Aorta (tissue), 5 donors: ENCODE measurements around the gene SLC34A3. TPM values are rescaled to one million over a fixed set of nuclear protein-coding genes. Genes with fewer than 3 reads are reported as not detected.

Experiments used
- ATAC-seq: fragments of 200-7000 bp; cut with Tn5 transposase; one replicate; pipeline ENCODE4 v1.9.1; 2022; ENCODE audit warnings: moderate library complexity; ENCODE audit not compliant: low FRiP score
- DNase-seq, 2 donors: peaks; one replicate each; pipeline ENCODE4 v3.0.0-alpha.2; 2020
- H3K27ac ChIP-seq, 2 donors: one replicate each; pipeline ENCODE4 v1.5.1; 2013; ENCODE audit warnings: low read length in 2 of 2, mild to moderate bottlenecking in 2 of 2, moderate library complexity in 2 of 2, control low read depth in 1 of 2, inconsistent platforms in 1 of 2, low read depth in 1 of 2
- H3K27me3 ChIP-seq, 2 donors: one replicate each; pipeline ENCODE4 v1.6.1; 2013; ENCODE audit warnings: control low read depth in 1 of 2, low read length in 1 of 2, mild to moderate bottlenecking in 1 of 2, moderate library complexity in 1 of 2; ENCODE audit not compliant: insufficient read depth in 2 of 2, control insufficient read depth in 1 of 2
- H3K36me3 ChIP-seq, 2 donors: one replicate each; pipeline ENCODE4 v1.6.1; 2013; ENCODE audit warnings: control low read depth in 1 of 2, low read length in 1 of 2, mild to moderate bottlenecking in 1 of 2; ENCODE audit not compliant: insufficient read depth in 2 of 2, control insufficient read depth in 1 of 2
- H3K4me1 ChIP-seq, 2 donors: one replicate each; pipeline ENCODE4 v1.6.1; 2013; ENCODE audit warnings: low read length in 2 of 2, control low read depth in 1 of 2, mild to moderate bottlenecking in 1 of 2, moderate library complexity in 1 of 2; ENCODE audit not compliant: insufficient read depth in 2 of 2, control insufficient read depth in 1 of 2
- H3K4me3 ChIP-seq, 2 donors: one replicate each; pipeline ENCODE4 v1.5.1; 2013; ENCODE audit warnings: low read length in 2 of 2, control low read depth in 1 of 2, mild to moderate bottlenecking in 1 of 2
- H3K9me3 ChIP-seq: one replicate; pipeline ENCODE4 v1.6.1; 2013; ENCODE audit warnings: mild to moderate bottlenecking, low read length; ENCODE audit not compliant: control insufficient read depth
- WGBS, 2 donors: extraction: QIAGEN DNeasy Blood & Tissue Kit; methylation state at CpG; one replicate each; pipeline ENCODE4 v1.1.7; 2013; 5-methylcytosine and 5-hydroxymethylcytosine counted together
- intact Hi-C, 2 donors: fragments of 100-400 bp; cut with DNase I; formaldehyde crosslinking; loops; one replicate each; pipeline versions ENCODE4 v1.14.2 to v1.15.0; 2022
- polyA plus RNA-seq, 2 donors: library from polyadenylated mRNA; stranded (reverse); fragments of 200-250 nt; gene quantifications; one replicate each; pipeline ENCODE4 v1.2.3, GENCODE V29; 2013
- total RNA-seq, 2 donors: library from RNA; stranded (reverse); fragmentation: NEBNext Ultra II Directional; extraction: Animal tissue kit (Norgen Biotek cat#: 25700); gene quantifications; one replicate each; pipeline ENCODE4 v1.2.1, GENCODE V29; 2021
- donor health status: healthy with polysubstance abuse.
- donor health status: Bipolar disorder and iron deficiency.
- donor health status: DM: no; HTN: no; CAD: no.
- donor health status: DM: no; HTN: no; CAD: no.
- donor health status: DM: yes; HTN: yes; CAD: no.

The SLC34A3 gene
- total and polyA plus RNA-seq, 4 donors, result not detected

DNA sequence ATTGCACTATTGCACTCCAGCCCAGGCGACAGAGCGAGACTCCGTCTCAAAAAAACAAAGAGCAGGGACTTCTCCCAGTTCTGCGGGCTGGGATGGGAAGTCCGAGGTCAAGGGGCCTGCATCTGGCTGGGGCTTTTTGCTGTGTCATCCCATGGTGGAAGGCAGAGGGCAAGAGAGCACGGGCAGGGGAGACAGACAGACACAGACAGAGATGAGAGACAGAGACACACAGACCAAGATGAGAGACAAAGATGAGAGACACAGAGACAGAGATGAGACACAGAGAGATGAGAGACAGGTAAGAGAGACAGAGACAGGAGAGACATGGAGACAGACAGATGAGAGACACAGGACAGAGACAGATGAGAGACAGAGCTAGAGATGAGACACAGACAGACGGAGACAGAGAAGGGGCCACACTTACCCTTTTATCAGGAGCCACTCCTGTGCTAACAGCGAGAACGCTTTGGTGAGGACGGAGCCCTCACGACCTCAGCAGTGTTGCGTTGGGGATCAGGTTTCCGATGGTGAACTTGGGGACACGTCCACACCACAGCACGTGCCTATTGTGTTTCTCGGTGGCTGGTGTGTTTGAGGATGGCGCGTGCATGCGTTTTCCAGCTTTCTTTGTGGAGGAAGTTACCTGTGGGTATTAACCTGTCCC, 38.0 kb downstream of the SLC34A3 start:
- DNase-seq, result no peak
- 74 to 75% methylated on average over 19 of the region's 19 CpGs for WGBS, 2 donors
- intact Hi-C loops, result no loop called here
- H3K4me1 ChIP-seq, result peaks cover 2 to 4% of the 10 kb centered on the region in 2 donors
- peak overlapping the region; percentile 46 to 68 for H3K27ac ChIP-seq
- peaks cover 0 to 2% of the 10 kb centered on the region in 2 donors for H3K36me3 ChIP-seq
- H3K4me3 ChIP-seq, result no peak overlapping the region
- no peaks in the 10 kb centered on the region for H3K27me3 ChIP-seq
- ATAC-seq, result no peak
- H3K9me3 ChIP-seq, result no peaks in the 10 kb centered on the region

DNA sequence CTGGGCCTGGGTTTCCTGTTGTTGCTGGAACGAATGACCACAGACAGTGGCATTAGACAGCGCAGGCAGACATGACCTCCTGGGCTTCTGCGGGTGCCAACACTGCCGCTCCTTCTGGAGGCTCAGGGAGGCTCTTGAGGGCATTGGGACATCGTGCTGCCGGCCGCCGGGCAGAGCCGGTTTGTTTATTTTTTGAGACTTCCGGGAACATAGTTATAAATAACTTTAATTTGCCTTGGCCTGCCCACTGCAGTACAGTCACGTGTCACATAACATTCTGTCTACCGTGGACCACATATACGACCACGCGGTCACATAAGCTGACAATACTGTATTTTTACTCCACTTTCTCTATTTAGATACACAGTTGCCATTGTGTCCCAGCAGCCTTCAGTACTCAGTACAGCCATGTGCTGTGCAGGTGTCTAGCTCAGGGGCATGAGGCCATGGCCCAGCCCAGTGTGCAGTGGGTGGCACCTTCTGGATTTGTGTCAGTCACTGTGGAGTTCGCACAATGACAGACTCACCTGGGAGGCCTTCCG, 38.6 kb downstream of the SLC34A3 start:
- WGBS, 2 donors, result 11 to 13% methylated on average over 17 of the region's 17 CpGs
- H3K27me3 ChIP-seq, result no peaks in the 10 kb centered on the region
- H3K36me3 ChIP-seq, result peaks cover 0 to 2% of the 10 kb centered on the region in 2 donors
- no peak overlapping the region for H3K4me3 ChIP-seq
- H3K9me3 ChIP-seq, result no peaks in the 10 kb centered on the region
- ATAC-seq, result peak; percentile 70
- H3K27ac ChIP-seq, result peak overlapping the region; percentile 46 to 68
- DNase-seq, result peak; percentile 67 to 85
- intact Hi-C loops, result no loop called here
- H3K4me1 ChIP-seq, result peaks cover 2 to 4% of the 10 kb centered on the region in 2 donors

DNA sequence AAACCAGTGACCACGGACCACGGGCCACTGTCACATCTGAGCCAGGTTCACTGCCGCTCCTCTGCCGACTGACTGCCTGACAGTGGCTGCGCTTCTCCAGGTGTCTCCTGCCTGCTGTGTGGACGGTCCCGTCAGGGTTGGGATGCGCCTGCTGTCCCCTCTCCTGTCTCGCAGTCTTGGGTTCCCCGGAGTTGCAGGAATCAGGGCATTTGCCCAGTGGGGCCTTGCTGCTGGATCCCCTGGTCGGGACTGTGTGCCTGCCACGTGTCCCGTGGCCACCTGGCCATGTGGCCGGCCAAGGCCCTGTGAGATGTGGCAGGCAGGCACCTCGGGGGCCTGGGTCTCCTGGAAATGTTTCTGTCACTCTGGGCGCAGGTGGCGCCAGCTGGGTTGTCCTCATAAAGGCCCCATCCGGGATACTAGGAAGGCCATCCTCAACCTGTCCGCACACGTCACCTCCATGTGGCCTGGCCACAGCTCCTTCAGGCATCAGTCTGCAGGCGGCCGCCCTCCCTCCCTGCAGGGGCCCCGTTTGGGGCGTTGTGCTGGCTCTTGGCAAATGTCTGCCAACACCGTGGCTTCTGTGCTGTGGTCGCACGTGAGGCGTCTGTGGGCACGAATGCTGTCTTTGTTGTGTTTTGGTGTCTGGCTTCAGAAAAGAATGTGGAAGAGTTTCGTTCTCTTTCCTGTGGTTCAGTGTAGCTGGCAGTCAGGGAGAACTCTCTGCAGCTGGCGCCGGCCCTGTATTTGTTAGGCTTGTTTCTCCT, 40.4 kb downstream of the SLC34A3 start:
- intact Hi-C loops, result no loop called here
- peak in 1 of 2 donors; percentile 76 for DNase-seq
- H3K9me3 ChIP-seq, result no peaks in the 10 kb centered on the region
- H3K27me3 ChIP-seq, result no peaks in the 10 kb centered on the region
- ATAC-seq, result no peak
- H3K27ac ChIP-seq, result peak overlapping the region in 1 of 2 donors; percentile 13
- H3K4me1 ChIP-seq, result peaks cover 2 to 4% of the 10 kb centered on the region in 2 donors
- no peaks in the 10 kb centered on the region for H3K36me3 ChIP-seq
- no peak overlapping the region for H3K4me3 ChIP-seq
- WGBS, 2 donors, result 61% methylated on average over 32 of the region's 32 CpGs

DNA sequence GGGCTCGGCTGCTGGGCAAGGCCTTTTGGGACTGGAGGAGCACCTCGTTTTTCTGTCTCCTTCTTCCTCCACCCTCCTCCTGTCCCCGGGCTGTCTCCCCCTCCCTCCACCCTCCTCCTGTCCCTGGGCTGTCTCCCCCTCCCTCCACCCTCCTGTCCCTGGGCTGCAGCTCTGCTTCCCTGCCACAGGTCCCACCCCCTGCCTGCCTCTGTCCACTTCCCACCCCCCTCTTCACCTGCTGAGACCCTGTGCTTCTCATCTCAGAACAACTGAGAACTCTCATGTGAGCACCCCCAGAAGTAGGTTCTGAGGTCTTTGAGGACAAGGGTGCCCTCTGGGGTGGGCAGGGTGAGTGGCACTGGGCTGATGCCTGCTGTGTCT, 41.0 kb downstream of the SLC34A3 start:
- no peaks in the 10 kb centered on the region for H3K9me3 ChIP-seq
- DNase-seq, result no peak
- no peak overlapping the region for H3K4me3 ChIP-seq
- no peaks in the 10 kb centered on the region for H3K36me3 ChIP-seq
- WGBS, 2 donors, result 8 to 12% methylated on average over 3 of the region's 3 CpGs
- ATAC-seq, result no peak
- H3K27ac ChIP-seq, result no peak overlapping the region
- peaks cover 2 to 4% of the 10 kb centered on the region in 2 donors for H3K4me1 ChIP-seq
- intact Hi-C loops, result no loop called here
- no peaks in the 10 kb centered on the region for H3K27me3 ChIP-seq

DNA sequence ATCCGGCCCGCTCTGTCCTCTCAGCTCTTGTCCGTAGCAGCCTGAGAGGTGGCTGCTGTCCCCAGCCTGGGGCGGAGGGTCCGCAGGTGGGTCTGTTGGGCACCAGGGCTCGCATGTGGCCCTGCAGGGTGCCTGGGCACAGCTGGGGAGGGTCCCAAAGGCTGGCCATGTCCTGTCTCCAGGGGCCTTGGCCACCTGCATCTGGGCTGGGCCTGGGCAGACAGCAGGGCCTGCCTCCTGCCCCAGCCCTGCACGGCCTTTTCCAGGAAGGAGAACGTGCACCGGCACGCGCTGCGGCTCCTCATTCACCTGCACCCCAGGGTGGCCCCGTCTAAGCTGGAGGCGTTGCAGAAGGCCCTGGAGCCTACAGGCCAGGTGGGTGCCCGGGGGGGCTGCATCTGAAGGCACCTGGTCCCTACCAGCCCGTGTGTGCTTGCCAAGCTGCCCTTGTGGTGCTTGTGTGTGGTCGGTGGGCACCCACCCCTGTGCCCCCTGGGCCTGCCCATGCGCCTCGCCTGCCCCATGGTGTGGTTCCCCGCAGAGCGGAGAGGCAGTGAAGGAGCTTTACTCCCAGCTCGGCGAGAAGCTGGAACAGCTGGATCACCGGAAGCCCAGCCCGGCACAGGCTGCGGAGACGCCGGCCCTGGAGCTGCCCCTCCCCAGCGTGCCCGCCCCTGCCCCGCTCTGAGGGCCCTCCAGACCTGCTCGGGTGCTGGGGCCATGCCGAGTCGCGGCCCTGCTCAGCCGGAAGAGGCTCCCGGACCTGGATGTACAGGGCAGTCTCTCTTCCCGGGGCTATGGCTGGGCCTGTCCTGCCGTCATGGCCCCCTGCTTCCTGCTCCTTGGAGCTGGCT, 41.8 kb downstream of the SLC34A3 start:
- 91 to 92% methylated on average over 38 to 39 of the region's 39 CpGs for WGBS, 2 donors
- intact Hi-C loops, result no loop called here
- no peak overlapping the region for H3K27ac ChIP-seq
- DNase-seq (no peak), ATAC-seq (no peak)
- H3K4me1 ChIP-seq, result peaks cover 2 to 4% of the 10 kb centered on the region in 2 donors
- no peaks in the 10 kb centered on the region for H3K27me3 ChIP-seq
- H3K36me3 ChIP-seq, result no peaks in the 10 kb centered on the region
- H3K4me3 ChIP-seq, result no peak overlapping the region
- no peaks in the 10 kb centered on the region for H3K9me3 ChIP-seq

DNA sequence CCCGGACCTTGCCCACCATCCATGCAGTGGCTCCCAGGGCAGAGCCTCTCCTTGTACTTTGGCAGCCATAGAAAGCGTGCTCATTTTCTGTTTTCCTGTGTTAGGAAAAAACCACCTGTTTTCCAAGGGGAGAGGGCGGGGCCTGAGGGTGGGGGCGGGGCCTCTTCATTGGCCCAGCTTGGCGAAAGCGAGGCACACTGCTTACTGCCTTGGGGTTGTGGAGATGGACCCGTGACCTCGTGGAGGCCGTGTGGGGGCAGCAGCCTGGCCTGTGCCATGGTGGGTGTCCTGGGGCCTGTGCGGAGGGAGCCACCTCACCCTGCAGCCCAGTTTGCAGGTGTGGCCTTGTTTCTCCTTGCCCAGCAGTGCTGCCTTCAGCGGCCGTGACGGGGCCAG, 42.4 kb downstream of the SLC34A3 start:
- H3K27me3 ChIP-seq, result no peaks in the 10 kb centered on the region
- DNase-seq (no peak), ATAC-seq (no peak)
- H3K36me3 ChIP-seq, result no peaks in the 10 kb centered on the region
- peaks cover 2 to 4% of the 10 kb centered on the region in 2 donors for H3K4me1 ChIP-seq
- intact Hi-C loops, result no loop called here
- 79 to 85% methylated on average over 13 of the region's 13 CpGs for WGBS, 2 donors
- no peak overlapping the region for H3K27ac ChIP-seq
- no peaks in the 10 kb centered on the region for H3K9me3 ChIP-seq
- no peak overlapping the region for H3K4me3 ChIP-seq

DNA sequence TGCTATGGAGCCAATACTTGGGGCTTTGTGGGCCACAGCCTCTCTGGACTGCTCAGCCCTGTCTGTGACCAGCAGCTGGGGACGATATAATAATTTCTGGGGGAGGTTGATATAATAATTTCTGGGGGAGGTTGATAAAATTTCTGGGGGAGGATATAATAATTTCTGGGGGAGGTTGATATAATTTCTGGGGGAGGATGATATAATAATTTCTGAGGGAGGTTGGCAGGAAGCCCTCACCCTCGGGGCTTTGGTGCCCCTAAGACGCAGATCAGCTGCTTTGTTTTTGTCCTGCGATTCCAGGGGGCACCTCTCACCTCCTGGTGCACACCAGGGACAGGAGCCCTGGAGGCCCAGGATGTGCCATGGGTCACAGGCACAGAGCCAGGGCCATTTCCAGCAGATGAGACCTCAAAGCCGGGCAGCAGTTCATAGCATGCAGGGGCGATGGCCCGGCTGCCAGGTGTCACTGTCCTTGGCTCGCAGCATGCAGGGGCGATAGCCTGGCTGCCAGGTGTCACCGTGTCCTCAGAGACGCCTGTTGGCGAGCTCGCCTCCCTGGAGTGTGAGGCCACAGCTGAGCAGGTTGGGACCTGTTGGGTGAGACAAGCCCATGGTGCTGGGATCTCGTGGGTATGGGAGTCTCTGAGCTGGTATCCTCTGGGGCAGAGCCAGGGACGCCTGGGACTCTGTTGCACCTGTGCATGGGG, 43.1 kb downstream of the SLC34A3 start:
- no peaks in the 10 kb centered on the region for H3K27me3 ChIP-seq
- peaks cover 2 to 3% of the 10 kb centered on the region in 2 donors for H3K4me1 ChIP-seq
- no peaks in the 10 kb centered on the region for H3K36me3 ChIP-seq
- no peak overlapping the region for H3K27ac ChIP-seq
- no peak overlapping the region for H3K4me3 ChIP-seq
- ATAC-seq (no peak), DNase-seq (no peak)
- no peaks in the 10 kb centered on the region for H3K9me3 ChIP-seq
- 82 to 86% methylated on average over 15 of the region's 15 CpGs for WGBS, 2 donors
- intact Hi-C loops, result no loop called here

DNA sequence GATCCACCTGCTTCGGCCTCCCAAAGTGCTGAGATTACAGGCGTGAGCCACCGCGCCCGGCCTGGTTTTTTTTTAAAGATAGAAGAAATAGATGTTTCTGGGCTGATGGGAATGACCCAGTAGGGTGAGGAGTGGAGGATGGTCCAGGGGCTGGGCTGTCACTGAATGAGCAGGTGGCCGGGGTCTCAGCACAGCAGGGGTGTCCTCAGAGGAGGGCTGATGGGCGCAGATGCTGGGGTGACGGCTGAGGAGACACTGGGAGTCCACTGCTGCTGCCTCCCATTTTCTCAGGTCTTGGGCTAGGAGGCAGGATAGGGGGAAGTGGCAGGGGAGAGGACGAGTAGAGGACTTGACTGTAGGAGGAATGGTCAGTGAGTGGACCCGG, 44.5 kb downstream of the SLC34A3 start:
- DNase-seq (no peak), ATAC-seq (no peak)
- H3K4me1 ChIP-seq, result no peaks in the 10 kb centered on the region
- no peaks in the 10 kb centered on the region for H3K27me3 ChIP-seq
- H3K27ac ChIP-seq, result no peak overlapping the region
- no peaks in the 10 kb centered on the region for H3K9me3 ChIP-seq
- 88 to 91% methylated on average over 10 of the region's 10 CpGs for WGBS, 2 donors
- peaks cover 0 to 3% of the 10 kb centered on the region in 2 donors for H3K36me3 ChIP-seq
- H3K4me3 ChIP-seq, result no peak overlapping the region
- intact Hi-C loops, result no loop called here
